Osteocyte (in vitro differentiated cells): ENCODE data around the gene INPP4B. TPM values are rescaled to one million over a fixed set of nuclear protein-coding genes. Genes with fewer than 3 reads are reported as not detected.

Experiments
- DNase-seq: peaks from one replicate; pipeline ENCODE4 v3.0.0; 2021; ENCODE audit warnings: mixed read lengths; ENCODE audit not compliant: unreplicated experiment; ENCODE audit errors: extremely low spot score
- H3K27ac Mint-ChIP-seq: one replicate; pipeline ENCODE4 v1.8.0; 2021; ENCODE audit warnings: mild to moderate bottlenecking, mixed read lengths; ENCODE audit not compliant: unreplicated experiment
- H3K27me3 Mint-ChIP-seq: one replicate; pipeline ENCODE4 v1.8.0; 2021; ENCODE audit warnings: mixed read lengths; ENCODE audit not compliant: unreplicated experiment
- H3K36me3 Mint-ChIP-seq: one replicate; pipeline ENCODE4 v1.8.0; 2021; ENCODE audit warnings: mixed read lengths; ENCODE audit not compliant: unreplicated experiment
- H3K4me1 Mint-ChIP-seq: one replicate; pipeline ENCODE4 v1.8.0; 2021; ENCODE audit warnings: mixed read lengths; ENCODE audit not compliant: unreplicated experiment
- H3K4me3 Mint-ChIP-seq: one replicate; pipeline ENCODE4 v1.8.0; 2021; ENCODE audit warnings: mild to moderate bottlenecking, moderate library complexity, mixed read lengths; ENCODE audit not compliant: unreplicated experiment
- H3K9me3 Mint-ChIP-seq: one replicate; pipeline ENCODE4 v1.8.0; 2021; ENCODE audit warnings: mixed read lengths; ENCODE audit not compliant: unreplicated experiment
- total RNA-seq: library from RNA; stranded (reverse); gene quantifications from 2 replicates; pipeline ENCODE4 v1.2.1, GENCODE V29; 2021
- TF ChIP-seq, protein P1 (sequence below): fragments of 200-600 bp; sonication (generic); IDR thresholded peaks from 2 replicates; pipeline ENCODE4 v1.5.0; 2021; ENCODE audit warnings: antibody characterized with exemption, mild to moderate bottlenecking, moderate library complexity

Gene INPP4B
- total RNA-seq, 1 donor from 2014 or later = 10.9 TPM

DNA sequence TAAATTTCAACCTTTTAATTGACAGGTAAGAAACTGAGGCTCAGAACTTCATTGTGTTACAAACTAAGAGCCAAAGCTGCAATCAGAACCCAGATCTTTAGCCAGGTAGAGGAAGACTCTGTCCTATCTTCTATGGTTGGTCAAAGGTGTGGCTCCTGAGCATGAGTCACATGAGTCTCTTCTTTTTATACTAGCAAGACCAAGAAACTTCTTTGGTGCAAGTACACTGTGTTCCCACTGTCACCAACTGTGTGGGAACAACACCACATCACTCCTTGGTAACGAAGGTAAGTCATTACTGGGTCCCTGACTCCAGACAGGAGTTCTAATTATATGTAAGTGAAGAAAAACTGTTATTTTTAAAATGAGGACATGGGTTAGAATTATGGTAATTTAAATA lies 290.1 kb downstream of the INPP4B start:
- H3K4me3 Mint-ChIP-seq = no peak overlapping the region
- no peaks in the 10 kb centered on the region for H3K27me3 Mint-ChIP-seq
- no peak for DNase-seq
- H3K4me1 Mint-ChIP-seq = peaks cover 10% of the 10 kb centered on the region
- no peaks in the 10 kb centered on the region for H3K9me3 Mint-ChIP-seq
- no peak overlapping the region for H3K27ac Mint-ChIP-seq
- no peaks in the 10 kb centered on the region for H3K36me3 Mint-ChIP-seq
- TF ChIP-seq, protein P1, sequence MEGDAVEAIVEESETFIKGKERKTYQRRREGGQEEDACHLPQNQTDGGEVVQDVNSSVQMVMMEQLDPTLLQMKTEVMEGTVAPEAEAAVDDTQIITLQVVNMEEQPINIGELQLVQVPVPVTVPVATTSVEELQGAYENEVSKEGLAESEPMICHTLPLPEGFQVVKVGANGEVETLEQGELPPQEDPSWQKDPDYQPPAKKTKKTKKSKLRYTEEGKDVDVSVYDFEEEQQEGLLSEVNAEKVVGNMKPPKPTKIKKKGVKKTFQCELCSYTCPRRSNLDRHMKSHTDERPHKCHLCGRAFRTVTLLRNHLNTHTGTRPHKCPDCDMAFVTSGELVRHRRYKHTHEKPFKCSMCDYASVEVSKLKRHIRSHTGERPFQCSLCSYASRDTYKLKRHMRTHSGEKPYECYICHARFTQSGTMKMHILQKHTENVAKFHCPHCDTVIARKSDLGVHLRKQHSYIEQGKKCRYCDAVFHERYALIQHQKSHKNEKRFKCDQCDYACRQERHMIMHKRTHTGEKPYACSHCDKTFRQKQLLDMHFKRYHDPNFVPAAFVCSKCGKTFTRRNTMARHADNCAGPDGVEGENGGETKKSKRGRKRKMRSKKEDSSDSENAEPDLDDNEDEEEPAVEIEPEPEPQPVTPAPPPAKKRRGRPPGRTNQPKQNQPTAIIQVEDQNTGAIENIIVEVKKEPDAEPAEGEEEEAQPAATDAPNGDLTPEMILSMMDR = no peak

DNA sequence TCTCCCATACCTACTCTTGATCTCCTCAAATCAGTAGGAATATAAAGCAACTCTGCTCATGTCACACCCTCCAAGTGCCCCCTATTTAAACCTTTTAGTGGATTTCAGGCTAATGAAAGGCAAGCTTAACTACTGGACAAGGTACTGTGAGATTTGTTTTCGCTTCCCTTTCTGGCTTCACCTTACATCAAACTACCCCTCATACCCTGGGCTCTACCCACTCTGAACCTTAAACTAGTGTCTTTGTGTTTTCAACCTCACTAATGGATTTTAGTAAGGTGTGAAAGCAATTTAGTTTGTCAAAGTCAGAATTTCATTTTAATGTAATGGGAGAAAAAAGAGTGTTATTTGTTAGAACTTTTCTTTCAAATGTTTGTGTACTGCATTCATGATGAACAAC lies 291.7 kb downstream of the INPP4B start:
- no peaks in the 10 kb centered on the region for H3K27me3 Mint-ChIP-seq
- H3K4me1 Mint-ChIP-seq = peaks cover 14% of the 10 kb centered on the region
- DNase-seq = no peak
- H3K4me3 Mint-ChIP-seq = no peak overlapping the region
- H3K27ac Mint-ChIP-seq = no peak overlapping the region
- TF ChIP-seq, protein P1 = no peak
- no peaks in the 10 kb centered on the region for H3K9me3 Mint-ChIP-seq
- H3K36me3 Mint-ChIP-seq = no peaks in the 10 kb centered on the region

DNA sequence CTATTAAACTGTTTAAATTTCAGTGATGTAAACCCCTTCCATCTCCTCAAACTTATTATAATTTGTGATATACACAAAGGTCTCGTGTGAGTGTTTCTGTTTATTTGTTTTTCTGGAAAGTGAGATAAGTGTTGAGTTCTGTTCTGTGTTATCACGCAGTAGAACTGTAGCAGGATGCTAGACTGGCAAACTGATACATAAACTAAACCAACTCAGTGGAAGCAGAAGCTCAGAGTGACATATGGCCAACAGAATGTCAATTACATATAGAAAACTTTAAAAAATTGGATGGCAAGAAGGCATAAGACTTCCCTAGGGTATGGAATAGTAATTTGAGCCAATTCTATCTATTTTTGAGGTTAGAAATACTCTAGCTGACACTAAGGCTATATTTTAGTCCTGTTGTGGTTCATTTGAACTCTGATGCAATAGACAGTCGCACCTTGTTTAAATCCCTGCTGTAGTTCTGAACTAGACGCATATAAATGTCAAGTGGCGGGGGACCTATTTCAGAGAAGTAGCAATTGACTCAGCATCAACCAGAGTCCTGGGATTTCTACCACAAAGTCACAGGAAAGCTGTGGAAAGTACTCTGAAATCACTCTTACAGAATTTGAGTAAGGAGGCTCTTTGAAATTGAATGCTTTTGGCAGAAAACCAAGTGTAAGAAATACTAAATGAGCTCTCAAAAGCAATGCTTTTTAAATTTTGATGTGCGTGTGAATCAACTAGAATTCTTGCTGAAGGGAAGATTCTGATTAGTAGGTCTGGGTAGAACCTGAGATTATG lies 294.4 kb downstream of the INPP4B start:
- TF ChIP-seq, protein P1 = no peak
- no peaks in the 10 kb centered on the region for H3K27me3 Mint-ChIP-seq
- H3K4me3 Mint-ChIP-seq = no peak overlapping the region
- no peaks in the 10 kb centered on the region for H3K9me3 Mint-ChIP-seq
- H3K27ac Mint-ChIP-seq = no peak overlapping the region
- no peak for DNase-seq
- H3K4me1 Mint-ChIP-seq = peaks cover 5% of the 10 kb centered on the region
- no peaks in the 10 kb centered on the region for H3K36me3 Mint-ChIP-seq

DNA sequence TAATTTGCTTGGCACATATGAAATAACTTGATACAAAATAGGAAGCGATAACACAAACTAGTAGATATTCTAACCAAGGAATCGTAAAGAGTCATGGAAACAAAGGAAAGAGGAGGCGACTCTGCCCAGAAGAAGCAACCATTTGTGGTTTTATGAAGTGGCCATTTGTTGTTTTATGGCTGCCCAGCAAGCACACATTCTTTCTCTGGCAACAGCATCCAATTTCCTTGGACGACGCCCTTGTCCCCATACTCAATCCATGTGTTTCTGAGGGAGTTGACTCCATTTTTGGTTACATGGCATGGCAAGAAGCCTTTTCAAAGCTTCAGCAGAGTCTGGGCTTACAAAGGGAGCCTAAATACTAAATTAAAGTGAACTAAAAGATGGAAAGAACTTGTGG lies 295.1 kb downstream of the INPP4B start:
- Mint-ChIP-seq H3K27me3 (no peaks in the 10 kb centered on the region), H3K9me3 (no peaks in the 10 kb centered on the region), H3K4me3 (no peak overlapping the region), H3K36me3 (no peaks in the 10 kb centered on the region), H3K27ac (no peak overlapping the region), H3K4me1 (peaks cover 5% of the 10 kb centered on the region)
- TF ChIP-seq, protein P1 = no peak
- DNase-seq = no peak

DNA sequence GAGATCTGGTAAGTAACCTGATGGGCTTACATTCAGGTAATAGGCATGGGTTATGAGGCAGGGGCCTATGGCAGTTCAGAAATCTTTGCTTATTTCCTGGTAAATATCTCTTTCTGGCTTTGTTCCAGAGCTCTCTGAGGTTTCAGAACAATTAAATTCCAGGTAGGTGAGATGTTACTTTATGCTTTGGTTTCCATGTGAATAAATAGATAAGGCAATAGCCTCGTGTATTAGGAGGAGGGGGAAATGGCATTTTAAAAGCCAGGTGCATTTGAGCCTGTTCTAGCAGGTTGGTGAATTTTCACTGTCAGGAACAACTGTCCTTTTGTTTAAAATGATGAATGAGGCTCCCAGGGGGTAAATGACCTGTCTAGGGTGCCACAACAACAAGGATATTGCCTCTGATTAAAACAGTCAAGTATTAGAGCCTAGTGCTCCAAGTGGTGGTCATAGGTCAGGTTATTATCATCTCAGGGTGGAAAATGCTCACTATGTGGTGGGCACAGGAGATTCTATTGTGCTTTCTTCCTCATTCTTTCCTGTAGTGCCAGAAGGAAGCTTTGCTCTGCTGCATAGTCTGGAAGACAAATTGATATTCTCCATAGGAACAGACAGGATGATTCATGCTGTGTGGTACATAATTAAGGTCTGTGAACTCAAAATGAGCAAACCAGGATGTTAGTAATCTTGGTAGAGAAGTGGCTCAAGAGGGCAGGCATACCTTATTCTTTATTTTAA lies 296.2 kb downstream of the INPP4B start:
- no peak overlapping the region for H3K4me3 Mint-ChIP-seq
- no peaks in the 10 kb centered on the region for H3K36me3 Mint-ChIP-seq
- H3K4me1 Mint-ChIP-seq = peaks cover 5% of the 10 kb centered on the region
- no peaks in the 10 kb centered on the region for H3K9me3 Mint-ChIP-seq
- DNase-seq = no peak
- TF ChIP-seq, protein P1 = no peak
- no peak overlapping the region for H3K27ac Mint-ChIP-seq
- H3K27me3 Mint-ChIP-seq = no peaks in the 10 kb centered on the region
